ENCODE data around the gene COL1A2.

Gene COL1A2

DNA sequence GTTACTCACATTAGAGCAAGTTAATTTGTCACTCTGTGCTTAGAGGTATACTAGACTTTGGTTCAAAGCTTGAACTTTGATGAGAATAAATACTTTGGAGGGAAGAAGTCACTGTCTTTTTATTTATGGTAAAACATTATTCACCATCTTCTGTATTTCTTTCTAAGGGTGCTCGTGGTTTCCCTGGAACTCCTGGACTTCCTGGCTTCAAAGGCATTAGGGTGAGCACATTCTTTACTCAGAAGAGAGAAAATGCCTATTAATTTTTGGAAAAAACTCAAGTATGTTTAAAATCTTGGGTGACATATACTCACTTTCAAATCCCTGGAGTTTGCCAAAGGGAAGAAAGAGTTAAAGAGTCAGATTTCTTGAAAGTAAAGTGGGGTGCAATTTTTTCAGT lies 10.8 kb downstream of the COL1A2 start:
- no peak overlapping the region for H3K4me3 ChIP-seq
- peak overlapping the region in 1 of 2 donors; percentile 6 for H3K27ac ChIP-seq
- DNase-seq (ENCODE audit: low spot score): no peak
- TF ChIP-seq, protein P1, sequence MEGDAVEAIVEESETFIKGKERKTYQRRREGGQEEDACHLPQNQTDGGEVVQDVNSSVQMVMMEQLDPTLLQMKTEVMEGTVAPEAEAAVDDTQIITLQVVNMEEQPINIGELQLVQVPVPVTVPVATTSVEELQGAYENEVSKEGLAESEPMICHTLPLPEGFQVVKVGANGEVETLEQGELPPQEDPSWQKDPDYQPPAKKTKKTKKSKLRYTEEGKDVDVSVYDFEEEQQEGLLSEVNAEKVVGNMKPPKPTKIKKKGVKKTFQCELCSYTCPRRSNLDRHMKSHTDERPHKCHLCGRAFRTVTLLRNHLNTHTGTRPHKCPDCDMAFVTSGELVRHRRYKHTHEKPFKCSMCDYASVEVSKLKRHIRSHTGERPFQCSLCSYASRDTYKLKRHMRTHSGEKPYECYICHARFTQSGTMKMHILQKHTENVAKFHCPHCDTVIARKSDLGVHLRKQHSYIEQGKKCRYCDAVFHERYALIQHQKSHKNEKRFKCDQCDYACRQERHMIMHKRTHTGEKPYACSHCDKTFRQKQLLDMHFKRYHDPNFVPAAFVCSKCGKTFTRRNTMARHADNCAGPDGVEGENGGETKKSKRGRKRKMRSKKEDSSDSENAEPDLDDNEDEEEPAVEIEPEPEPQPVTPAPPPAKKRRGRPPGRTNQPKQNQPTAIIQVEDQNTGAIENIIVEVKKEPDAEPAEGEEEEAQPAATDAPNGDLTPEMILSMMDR (IDR thresholded peaks at IDR 0.05): no peak

DNA sequence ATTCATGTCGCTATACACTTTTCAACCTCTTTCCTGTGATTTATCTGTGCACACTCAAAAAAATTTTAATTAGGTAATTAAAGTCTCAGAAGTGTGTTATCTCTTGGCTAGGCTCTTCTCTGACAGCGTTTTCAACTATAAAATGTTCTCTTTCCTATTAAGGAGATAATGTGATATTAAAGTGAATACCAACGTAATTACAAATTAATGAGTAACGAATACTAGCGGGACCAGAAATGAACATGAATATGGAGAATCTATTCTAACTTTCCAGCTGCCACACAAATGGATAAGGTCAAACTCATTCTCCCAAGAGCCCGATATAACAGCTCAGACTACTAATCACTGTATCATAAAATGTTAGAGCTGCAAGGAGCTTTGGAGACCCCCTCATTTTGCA lies 12.0 kb downstream of the COL1A2 start:
- DNase-seq (ENCODE audit: low spot score): no peak
- Histone ChIP-seq H3K27ac (peak overlapping the region in 1 of 2 donors; percentile 4), H3K4me3 (no peak overlapping the region)
- TF ChIP-seq, protein P1 (IDR thresholded peaks at IDR 0.05): no peak

DNA sequence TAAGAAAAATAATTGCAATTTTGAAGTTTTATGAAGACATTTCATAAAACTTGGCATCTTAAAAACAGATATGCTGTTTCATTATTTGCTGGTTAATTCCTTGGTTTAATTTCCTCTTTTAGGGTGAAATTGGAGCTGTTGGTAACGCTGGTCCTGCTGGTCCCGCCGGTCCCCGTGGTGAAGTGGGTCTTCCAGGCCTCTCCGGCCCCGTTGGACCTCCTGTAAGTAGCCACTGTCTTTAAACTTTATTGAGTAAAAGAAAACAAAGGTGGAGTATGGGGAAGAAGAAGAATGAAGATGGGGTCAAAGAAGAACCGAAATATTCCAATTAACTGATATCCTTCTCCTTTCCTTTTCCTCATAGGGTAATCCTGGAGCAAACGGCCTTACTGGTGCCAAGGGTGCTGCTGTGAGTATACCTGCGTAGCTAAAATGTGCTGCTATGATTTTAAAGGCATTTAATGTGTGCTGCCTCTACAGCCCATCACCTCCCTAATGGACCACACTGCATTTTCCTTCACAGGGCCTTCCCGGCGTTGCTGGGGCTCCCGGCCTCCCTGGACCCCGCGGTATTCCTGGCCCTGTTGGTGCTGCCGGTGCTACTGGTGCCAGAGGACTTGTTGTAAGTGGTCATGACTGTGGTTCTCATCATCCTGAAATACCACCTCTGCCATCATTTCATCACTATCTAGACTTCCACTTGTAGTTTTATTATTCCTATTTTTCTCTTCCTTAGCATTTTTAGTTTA lies 14.7 kb downstream of the COL1A2 start:
- peak overlapping the region; percentile 45 to 73 for H3K27ac ChIP-seq
- TF ChIP-seq, protein P1 (IDR thresholded peaks at IDR 0.05): no peak
- DNase-seq (ENCODE audit: low spot score): no peak

DNA sequence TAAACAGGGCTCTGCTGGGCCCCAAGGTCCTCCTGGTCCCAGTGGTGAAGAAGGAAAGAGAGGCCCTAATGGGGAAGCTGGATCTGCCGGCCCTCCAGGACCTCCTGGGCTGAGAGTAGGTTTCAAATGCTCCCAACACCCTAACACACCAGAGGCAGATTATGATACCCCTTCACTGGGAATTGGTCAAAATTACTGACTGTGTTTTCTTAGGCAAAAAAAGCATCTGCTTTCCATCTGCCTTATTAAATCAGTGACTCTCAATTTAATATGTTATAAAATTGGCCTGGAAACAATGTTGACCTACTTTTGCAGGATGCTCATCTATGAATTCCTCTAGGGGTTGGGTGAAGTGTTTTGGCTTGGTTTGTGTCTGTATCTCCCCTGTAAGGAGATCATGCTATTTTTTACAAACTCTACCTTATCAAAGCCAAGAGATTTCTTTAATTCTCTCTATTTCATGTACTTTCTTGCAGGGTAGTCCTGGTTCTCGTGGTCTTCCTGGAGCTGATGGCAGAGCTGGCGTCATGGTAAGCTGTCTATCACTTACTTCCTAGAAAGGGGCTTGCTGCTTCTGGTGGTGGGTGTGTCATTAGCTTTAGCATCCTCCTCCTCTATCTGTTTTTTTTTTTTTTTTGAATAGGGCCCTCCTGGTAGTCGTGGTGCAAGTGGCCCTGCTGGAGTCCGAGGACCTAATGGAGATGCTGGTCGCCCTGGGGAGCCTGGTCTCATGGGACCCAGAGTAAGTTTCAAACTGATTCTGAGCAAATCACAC lies 15.9 kb downstream of the COL1A2 start:
- Histone ChIP-seq H3K4me3 (no peak overlapping the region), H3K27ac (peak overlapping the region; percentile 45 to 55)
- TF ChIP-seq, protein P1 (IDR thresholded peaks at IDR 0.05): no peak
- DNase-seq (ENCODE audit: low spot score): no peak

More for the DNA sequence above, 14.7 kb downstream of the COL1A2 start:
- no peak overlapping the region for H3K4me3 ChIP-seq

DNA sequence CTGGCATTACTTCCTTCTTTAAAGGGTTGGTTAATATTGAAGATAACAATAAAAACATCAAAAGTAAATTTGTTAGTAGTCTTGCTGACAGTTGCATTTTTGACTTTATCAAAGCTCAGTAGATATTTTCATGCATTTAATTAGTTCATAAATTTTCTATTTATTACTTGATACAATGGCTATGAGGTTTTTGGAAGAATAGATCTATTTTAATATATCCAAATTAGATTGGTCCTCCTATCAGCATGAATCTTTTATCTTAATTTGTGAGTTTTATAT lies 16.4 kb downstream of the COL1A2 start:
- Histone ChIP-seq H3K27ac (peak overlapping the region in 1 of 2 donors; percentile 60), H3K4me3 (no peak overlapping the region)
- TF ChIP-seq, protein P1 (IDR thresholded peaks at IDR 0.05): no peak
- no peak for DNase-seq (ENCODE audit: low spot score)

DNA sequence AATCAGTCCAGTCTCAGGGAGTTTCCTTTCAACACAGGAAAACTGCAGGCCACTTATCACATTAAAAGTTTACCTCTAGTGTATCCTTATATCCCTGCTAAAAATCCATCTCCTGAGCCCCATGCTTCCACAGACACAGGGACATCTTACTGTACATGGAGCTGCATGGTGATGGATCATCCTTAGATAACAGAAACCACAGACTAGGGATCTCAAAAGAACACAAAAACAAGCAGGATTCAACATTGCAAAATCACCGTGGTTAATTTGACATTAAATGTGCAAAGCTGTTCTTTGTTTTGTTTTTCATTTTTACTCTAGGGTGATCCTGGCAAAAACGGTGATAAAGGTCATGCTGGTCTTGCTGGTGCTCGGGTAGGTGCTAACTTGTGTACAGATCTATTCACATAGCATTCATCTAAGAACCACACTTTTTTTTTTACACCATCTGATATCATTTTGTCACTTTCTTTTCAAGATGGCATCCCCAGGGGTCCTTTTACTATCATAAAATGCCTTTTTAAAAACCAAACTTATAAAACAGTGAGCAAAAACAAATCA lies 18.1 kb downstream of the COL1A2 start:
- Histone ChIP-seq H3K4me3 (peak overlapping the region; percentile 20), H3K27ac (peak overlapping the region; percentile 40 to 64)
- no peak for DNase-seq (ENCODE audit: low spot score)
- TF ChIP-seq, protein P1 (IDR thresholded peaks at IDR 0.05): no peak
